ENCODE measurements around the gene A1BG.
"Not testable (repeated sequence)": the region's sequence is repeated elsewhere in the genome, so short reads cannot be mapped to it uniquely, and the experiment has no call there.

A1BG gene

GRCh38 chr19:58351558-58351878, 1.8 kb downstream of the A1BG start:
- H3K79me2 ChIP-seq (ENCODE audit: insufficient read depth, low read length): no peaks in the 10 kb centered on the region
- no peaks in the 10 kb centered on the region for H3K9me2 ChIP-seq (replicated peaks; ENCODE audit: insufficient read depth, low read length)
- no peak overlapping the region for H2AFZ ChIP-seq (ENCODE audit: low read depth, low read length, severe bottlenecking)
- no peak overlapping the region for H3K4me3 ChIP-seq (ENCODE audit: insufficient read depth, low read length, poor library complexity, severe bottlenecking)
- H3K36me3 ChIP-seq (ENCODE audit: low read length): no peaks in the 10 kb centered on the region
- no peaks in the 10 kb centered on the region for H3K9me3 ChIP-seq (ENCODE audit: insufficient read depth, low read length)
- H3K27me3 ChIP-seq (ENCODE audit: low read length): no peaks in the 10 kb centered on the region
- H3K27ac ChIP-seq (ENCODE audit: low read depth, low read length): no peak overlapping the region
- TF ChIP-seq, protein P1, sequence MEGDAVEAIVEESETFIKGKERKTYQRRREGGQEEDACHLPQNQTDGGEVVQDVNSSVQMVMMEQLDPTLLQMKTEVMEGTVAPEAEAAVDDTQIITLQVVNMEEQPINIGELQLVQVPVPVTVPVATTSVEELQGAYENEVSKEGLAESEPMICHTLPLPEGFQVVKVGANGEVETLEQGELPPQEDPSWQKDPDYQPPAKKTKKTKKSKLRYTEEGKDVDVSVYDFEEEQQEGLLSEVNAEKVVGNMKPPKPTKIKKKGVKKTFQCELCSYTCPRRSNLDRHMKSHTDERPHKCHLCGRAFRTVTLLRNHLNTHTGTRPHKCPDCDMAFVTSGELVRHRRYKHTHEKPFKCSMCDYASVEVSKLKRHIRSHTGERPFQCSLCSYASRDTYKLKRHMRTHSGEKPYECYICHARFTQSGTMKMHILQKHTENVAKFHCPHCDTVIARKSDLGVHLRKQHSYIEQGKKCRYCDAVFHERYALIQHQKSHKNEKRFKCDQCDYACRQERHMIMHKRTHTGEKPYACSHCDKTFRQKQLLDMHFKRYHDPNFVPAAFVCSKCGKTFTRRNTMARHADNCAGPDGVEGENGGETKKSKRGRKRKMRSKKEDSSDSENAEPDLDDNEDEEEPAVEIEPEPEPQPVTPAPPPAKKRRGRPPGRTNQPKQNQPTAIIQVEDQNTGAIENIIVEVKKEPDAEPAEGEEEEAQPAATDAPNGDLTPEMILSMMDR (IDR thresholded peaks at IDR 0.05; ENCODE audit: insufficient read depth, low read length, poor library complexity, severe bottlenecking): no peak
- no peak for TF ChIP-seq EZH2phosphoT487 (conservative IDR thresholded peaks at IDR 0.05; ENCODE audit: low read length)
- H4K20me1 ChIP-seq (ENCODE audit: low read depth, low read length): no peaks in the 10 kb centered on the region
- no peaks in the 10 kb centered on the region for H3F3A ChIP-seq (ENCODE audit: insufficient read depth)
- no peak overlapping the region for H3K9ac ChIP-seq (ENCODE audit: low read length)
- no peak overlapping the region for H3K4me2 ChIP-seq (ENCODE audit: low read depth, low read length, poor library complexity, severe bottlenecking)

GRCh38 chr19:58350871-58351557, 2.3 kb downstream of the A1BG start:
- Histone ChIP-seq H3K27me3 (ENCODE audit: low read length) (no peaks in the 10 kb centered on the region), H3K9ac (ENCODE audit: low read length) (no peak overlapping the region), H3K4me2 (ENCODE audit: low read depth, low read length, poor library complexity, severe bottlenecking) (no peak overlapping the region), H2AFZ (ENCODE audit: low read depth, low read length, severe bottlenecking) (no peak overlapping the region), H3K27ac (ENCODE audit: low read depth, low read length) (no peak overlapping the region), H3K36me3 (ENCODE audit: low read length) (no peaks in the 10 kb centered on the region), H3K9me2 (replicated peaks; ENCODE audit: insufficient read depth, low read length) (no peaks in the 10 kb centered on the region), H3K4me3 (ENCODE audit: insufficient read depth, low read length, poor library complexity, severe bottlenecking) (no peak overlapping the region), H3K9me3 (ENCODE audit: insufficient read depth, low read length) (no peaks in the 10 kb centered on the region), H3F3A (ENCODE audit: insufficient read depth) (no peaks in the 10 kb centered on the region), H3K79me2 (ENCODE audit: insufficient read depth, low read length) (no peaks in the 10 kb centered on the region), H4K20me1 (ENCODE audit: low read depth, low read length) (no peaks in the 10 kb centered on the region)
- TF ChIP-seq EZH2phosphoT487 (conservative IDR thresholded peaks at IDR 0.05; ENCODE audit: low read length): no peak

DNA sequence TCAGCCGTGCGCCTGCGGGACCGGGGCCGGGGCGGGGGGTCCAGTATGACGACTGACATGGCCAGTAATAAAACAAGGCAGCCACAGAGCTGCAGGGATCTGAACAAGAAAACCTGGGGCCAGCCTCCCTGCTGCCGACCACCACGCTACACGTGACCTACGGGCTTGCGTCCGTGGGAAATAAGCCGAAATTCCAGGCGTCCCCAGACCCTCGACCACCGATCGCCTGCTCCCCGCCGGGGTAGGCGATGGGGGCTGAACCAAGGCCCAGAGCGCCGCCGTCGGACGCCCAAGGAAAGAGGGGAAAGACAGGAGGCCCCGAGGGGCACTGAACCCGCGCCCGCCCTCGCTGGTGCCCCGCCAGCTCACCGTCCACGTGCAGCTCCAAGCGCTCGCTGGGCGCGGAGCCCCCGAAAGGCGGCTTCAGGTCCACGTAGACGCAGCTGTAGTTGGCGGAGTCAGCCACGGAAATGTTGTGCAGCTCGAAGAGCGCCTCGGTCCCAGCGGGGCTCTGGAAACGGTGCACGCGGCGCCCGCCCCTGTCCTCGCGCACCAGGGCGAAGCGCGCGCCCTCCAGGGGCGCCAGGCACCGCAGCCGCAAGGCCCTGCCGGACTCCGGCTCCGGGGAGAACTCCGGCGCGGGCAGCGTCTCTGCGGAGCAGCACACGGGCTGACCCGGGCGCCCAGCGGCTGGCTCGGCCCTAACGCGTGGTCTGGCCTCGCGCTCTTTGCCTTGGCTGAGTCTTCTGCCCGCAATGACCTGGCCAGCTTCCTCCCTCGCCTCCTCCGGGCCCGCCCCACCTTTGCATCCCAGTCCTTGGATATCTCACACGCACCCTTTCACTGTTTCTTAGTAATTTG, 3.1 kb downstream of the A1BG start:
- Histone ChIP-seq H3K79me2 (ENCODE audit: insufficient read depth, low read length) (no peaks in the 10 kb centered on the region), H3K9ac (ENCODE audit: low read length) (no peak overlapping the region), H3K27me3 (ENCODE audit: low read length) (no peaks in the 10 kb centered on the region), H3K36me3 (ENCODE audit: low read length) (no peaks in the 10 kb centered on the region), H3K9me2 (replicated peaks; ENCODE audit: insufficient read depth, low read length) (no peaks in the 10 kb centered on the region), H3K4me3 (ENCODE audit: insufficient read depth, low read length, poor library complexity, severe bottlenecking) (no peak overlapping the region), H4K20me1 (ENCODE audit: low read depth, low read length) (no peaks in the 10 kb centered on the region), H3K27ac (ENCODE audit: low read depth, low read length) (no peak overlapping the region), H3K4me2 (ENCODE audit: low read depth, low read length, poor library complexity, severe bottlenecking) (peak overlapping the region; percentile 29), H2AFZ (ENCODE audit: low read depth, low read length, severe bottlenecking) (no peak overlapping the region), H3F3A (ENCODE audit: insufficient read depth) (no peaks in the 10 kb centered on the region), H3K9me3 (ENCODE audit: insufficient read depth, low read length) (no peaks in the 10 kb centered on the region)
- TF ChIP-seq, protein P1 (IDR thresholded peaks at IDR 0.05; ENCODE audit: insufficient read depth, low read length, poor library complexity, severe bottlenecking): no peak
- TF ChIP-seq EZH2phosphoT487 (conservative IDR thresholded peaks at IDR 0.05; ENCODE audit: low read length): no peak

- H3K4me3 ChIP-seq (ENCODE audit: insufficient read depth, low read length, poor library complexity, severe bottlenecking): no peak overlapping the region
- no peaks in the 10 kb centered on the region for H4K20me1 ChIP-seq (ENCODE audit: low read depth, low read length)
- no peak overlapping the region for H3K9ac ChIP-seq (ENCODE audit: low read length)
- H3K27ac ChIP-seq (ENCODE audit: low read depth, low read length): no peak overlapping the region
- H3K9me2 ChIP-seq (replicated peaks; ENCODE audit: insufficient read depth, low read length): no peaks in the 10 kb centered on the region
- no peaks in the 10 kb centered on the region for H3K27me3 ChIP-seq (ENCODE audit: low read length)
- H3F3A ChIP-seq (ENCODE audit: insufficient read depth): no peaks in the 10 kb centered on the region
- TF ChIP-seq EZH2phosphoT487 (conservative IDR thresholded peaks at IDR 0.05; ENCODE audit: low read length): no peak
- TF ChIP-seq, protein P1 (IDR thresholded peaks at IDR 0.05; ENCODE audit: insufficient read depth, low read length, poor library complexity, severe bottlenecking): no peak
- no peak overlapping the region for H2AFZ ChIP-seq (ENCODE audit: low read depth, low read length, severe bottlenecking)
- H3K4me2 ChIP-seq (ENCODE audit: low read depth, low read length, poor library complexity, severe bottlenecking): peak overlapping the region; percentile 29
- H3K79me2 ChIP-seq (ENCODE audit: insufficient read depth, low read length): no peaks in the 10 kb centered on the region
- no peaks in the 10 kb centered on the region for H3K36me3 ChIP-seq (ENCODE audit: low read length)
- H3K9me3 ChIP-seq (ENCODE audit: insufficient read depth, low read length): no peaks in the 10 kb centered on the region
Observed at GRCh38 chr19:58349590-58349989, 3.7 kb downstream of the A1BG start.

DNA sequence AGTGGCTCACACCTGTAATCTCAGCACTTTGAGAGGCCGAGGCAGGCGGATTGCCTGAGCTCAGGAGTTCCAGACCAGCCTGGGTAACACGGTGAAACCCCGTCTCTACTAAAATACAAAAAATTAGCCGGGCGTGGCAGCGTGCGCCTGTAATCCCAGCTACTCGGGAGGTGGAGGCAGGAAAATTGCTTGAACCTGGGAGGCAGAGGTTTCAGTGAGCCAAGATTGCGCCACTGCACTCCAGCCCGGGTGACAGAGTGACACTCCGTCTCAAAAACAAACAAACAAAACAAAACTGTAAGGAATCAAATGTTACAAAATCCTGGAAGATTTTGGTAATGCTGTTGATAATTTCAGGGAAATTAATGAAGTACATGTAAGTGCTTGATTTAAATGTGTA, 5.2 kb downstream of the A1BG start:
- not testable (repeated sequence) for H3K27ac ChIP-seq (ENCODE audit: low read depth, low read length); H3K9me3 ChIP-seq (ENCODE audit: insufficient read depth, low read length); H3K36me3 ChIP-seq (ENCODE audit: low read length); H3K79me2 ChIP-seq (ENCODE audit: insufficient read depth, low read length); H3K27me3 ChIP-seq (ENCODE audit: low read length); H4K20me1 ChIP-seq (ENCODE audit: low read depth, low read length); H3K9me2 ChIP-seq (replicated peaks; ENCODE audit: insufficient read depth, low read length); H3F3A ChIP-seq (ENCODE audit: insufficient read depth)
- Histone ChIP-seq H3K4me3 (ENCODE audit: insufficient read depth, low read length, poor library complexity, severe bottlenecking) (peak overlapping the region; percentile 96), H3K4me2 (ENCODE audit: low read depth, low read length, poor library complexity, severe bottlenecking) (peak overlapping the region; percentile 83), H3K9ac (ENCODE audit: low read length) (peak overlapping the region; percentile 70), H2AFZ (ENCODE audit: low read depth, low read length, severe bottlenecking) (peak overlapping the region; percentile 87)

Data from SU-DHL-6 (cell line).